Prostate gland (tissue), 2 donors: Measurements from ENCODE around the gene GBE1. TPM values are rescaled to one million over a fixed set of nuclear protein-coding genes. Genes with fewer than 3 reads are reported as not detected.
A peak's percentile ranks its signal among the peaks of the same experiment; 100 is the strongest.

ENCODE experiments used
- DNase-seq: peaks from one replicate; pipeline ENCODE4 v3.0.0-alpha.2; 2019; ENCODE audit warnings: low spot score
- H3K27ac ChIP-seq, 2 donors: fragments of 200-600 bp; sonication (generic); 2 replicates each; pipeline ENCODE4 v1.5.1; 2017 to 2019
- H3K27me3 ChIP-seq: fragments of 200-600 bp; sonication (generic); replicated peaks from 2 replicates; pipeline ENCODE4 v1.5.1; 2019; ENCODE audit not compliant: insufficient read depth
- H3K36me3 ChIP-seq, 2 donors: fragments of 200-600 bp; sonication (generic); 1 replicate in 1 of 2; 2 replicates in 1 of 2; pipeline versions ENCODE4 v1.5.1 to v1.8.1; 2017 to 2019
- H3K4me1 ChIP-seq: fragments of 200-600 bp; sonication (generic); replicated peaks from 2 replicates; pipeline ENCODE4 v1.5.1; 2019
- H3K4me3 ChIP-seq, 2 donors: fragments of 200-600 bp; sonication (generic); 2 replicates each; pipeline ENCODE4 v1.5.1; 2017 to 2019
- H3K9me3 ChIP-seq: fragments of 200-600 bp; sonication (generic); 2 replicates; pipeline ENCODE4 v1.5.1; 2017
- CTCF ChIP-seq, 4 experiments: fragments of 200-600 bp in 2 of 4; fragments of 450-650 bp in 2 of 4; sonication (generic) in 2 of 4; IDR thresholded peaks; 1 replicate in 3 of 4; 2 replicates in 1 of 4; pipeline ENCODE4 v1.5.1; 2016 to 2019; ENCODE audit warnings: antibody characterized with exemption in 4 of 4, mild to moderate bottlenecking in 2 of 4, moderate library complexity in 2 of 4
- POLR2A ChIP-seq: fragments of 450-650 bp; IDR thresholded peaks from one replicate; pipeline ENCODE4 v1.6.1; 2016; ENCODE audit warnings: antibody characterized with exemption, mild to moderate bottlenecking
- POLR2AphosphoS5 ChIP-seq: sonication (generic); formaldehyde crosslinking; IDR thresholded peaks from one replicate; pipeline ENCODE4 v1.6.1; 2017; ENCODE audit warnings: antibody characterized with exemption
- WGBS: methylation state at CpG from one replicate; pipeline ENCODE4 v1.1.5; 2018; 5-methylcytosine and 5-hydroxymethylcytosine counted together
- intact Hi-C: fragments of 100-400 bp; cut with DNase I; formaldehyde crosslinking; loops from one replicate; pipeline ENCODE4 v1.14.2; 2022
- total RNA-seq, 2 donors: library from RNA; depleted of rRNA; stranded (reverse); fragments of >200 nt; gene quantifications; one replicate each; pipeline ENCODE4 v1.1.0, GENCODE V29; 2016

Gene GBE1
- total RNA-seq, 2 donors from 2014 or later = 15.8 to 18.3 TPM

- no peak for TF ChIP-seq POLR2AphosphoS5
- no peak for TF ChIP-seq POLR2A
- TF ChIP-seq CTCF (IDR thresholded peaks at IDR 0.05) = no peak
- 88% methylated on average over 3 of the region's 3 CpGs for WGBS
- no peaks in the 10 kb centered on the region for H3K9me3 ChIP-seq
- DNase-seq = no peak
- no peaks in the 10 kb centered on the region for H3K4me1 ChIP-seq
- H3K36me3 ChIP-seq = no peaks in the 10 kb centered on the region
- no peak overlapping the region for H3K27ac ChIP-seq
- intact Hi-C loops = loop anchor here (5.0 to 10.0 kb wide), 2 partner anchors 97 to 469 kb away; partner anchors contain the start of gene GBE1
- H3K27me3 ChIP-seq = no peaks in the 10 kb centered on the region
- no peak overlapping the region for H3K4me3 ChIP-seq
Measured at GRCh38 chr3:81668283-81668682, 93.2 kb downstream of the GBE1 start.

GRCh38 chr3:81666502-81667121, 94.8 kb downstream of the GBE1 start:
- DNase-seq = no peak
- peak in 2 of 4 experiments; percentile 49 to 69 for TF ChIP-seq CTCF (IDR thresholded peaks at IDR 0.05)
- TF ChIP-seq POLR2AphosphoS5 = no peak
- intact Hi-C loops = loop anchor here (5.0 to 10.0 kb wide), 2 partner anchors 98 to 471 kb away; partner anchors contain the start of gene GBE1
- H3K9me3 ChIP-seq = no peaks in the 10 kb centered on the region
- H3K4me1 ChIP-seq = no peaks in the 10 kb centered on the region
- H3K4me3 ChIP-seq = no peak overlapping the region
- H3K27ac ChIP-seq = no peak overlapping the region
- no peaks in the 10 kb centered on the region for H3K27me3 ChIP-seq
- no peaks in the 10 kb centered on the region for H3K36me3 ChIP-seq

GRCh38 chr3:81663114-81663513, 98.3 kb downstream of the GBE1 start:
- intact Hi-C loops = loop anchor here (10.0 kb wide), 1 partner anchor 102 kb away; the partner anchor contains the start of gene GBE1
- 98% methylated on average over 10 of the region's 10 CpGs for WGBS
- no peaks in the 10 kb centered on the region for H3K4me1 ChIP-seq
- no peak overlapping the region for H3K4me3 ChIP-seq
- H3K27ac ChIP-seq = no peak overlapping the region
- H3K36me3 ChIP-seq = no peaks in the 10 kb centered on the region
- no peak for DNase-seq
- no peaks in the 10 kb centered on the region for H3K9me3 ChIP-seq
- H3K27me3 ChIP-seq = no peaks in the 10 kb centered on the region
- no peak for TF ChIP-seq POLR2A
- no peak for TF ChIP-seq POLR2AphosphoS5
- TF ChIP-seq CTCF (IDR thresholded peaks at IDR 0.05) = no peak

- 89% methylated on average over 1 of the region's 1 CpG for WGBS
Measured at GRCh38 chr3:81660036-81660435, 101.4 kb downstream of the GBE1 start.

More at GRCh38 chr3:81660036-81660435, 101.4 kb downstream of the GBE1 start:
- intact Hi-C loops = loop anchor here (10.0 kb wide), 1 partner anchor 105 kb away; the partner anchor contains the start of gene GBE1
- Histone ChIP-seq H3K27me3 (no peaks in the 10 kb centered on the region), H3K27ac (no peak overlapping the region), H3K4me1 (no peaks in the 10 kb centered on the region), H3K9me3 (no peaks in the 10 kb centered on the region), H3K36me3 (no peaks in the 10 kb centered on the region), H3K4me3 (no peak overlapping the region)
- no peak for DNase-seq
- no peak for TF ChIP-seq CTCF (IDR thresholded peaks at IDR 0.05)
- no peak for TF ChIP-seq POLR2A
- no peak for TF ChIP-seq POLR2AphosphoS5
